NCI-H1694 treated with DMSO at 0.1 percent for 48 hours (cell line): ENCODE data around the gene LPAR5.
"Not testable (repeated sequence)": the region's sequence is repeated elsewhere in the genome, so short reads cannot be mapped to it uniquely, and the experiment has no call there.

ENCODE experiments used
- DNase-seq: peaks from one replicate; lab custom pipeline; 2025; lab: John Stamatoyannopoulos, UW

Gene LPAR5

DNA sequence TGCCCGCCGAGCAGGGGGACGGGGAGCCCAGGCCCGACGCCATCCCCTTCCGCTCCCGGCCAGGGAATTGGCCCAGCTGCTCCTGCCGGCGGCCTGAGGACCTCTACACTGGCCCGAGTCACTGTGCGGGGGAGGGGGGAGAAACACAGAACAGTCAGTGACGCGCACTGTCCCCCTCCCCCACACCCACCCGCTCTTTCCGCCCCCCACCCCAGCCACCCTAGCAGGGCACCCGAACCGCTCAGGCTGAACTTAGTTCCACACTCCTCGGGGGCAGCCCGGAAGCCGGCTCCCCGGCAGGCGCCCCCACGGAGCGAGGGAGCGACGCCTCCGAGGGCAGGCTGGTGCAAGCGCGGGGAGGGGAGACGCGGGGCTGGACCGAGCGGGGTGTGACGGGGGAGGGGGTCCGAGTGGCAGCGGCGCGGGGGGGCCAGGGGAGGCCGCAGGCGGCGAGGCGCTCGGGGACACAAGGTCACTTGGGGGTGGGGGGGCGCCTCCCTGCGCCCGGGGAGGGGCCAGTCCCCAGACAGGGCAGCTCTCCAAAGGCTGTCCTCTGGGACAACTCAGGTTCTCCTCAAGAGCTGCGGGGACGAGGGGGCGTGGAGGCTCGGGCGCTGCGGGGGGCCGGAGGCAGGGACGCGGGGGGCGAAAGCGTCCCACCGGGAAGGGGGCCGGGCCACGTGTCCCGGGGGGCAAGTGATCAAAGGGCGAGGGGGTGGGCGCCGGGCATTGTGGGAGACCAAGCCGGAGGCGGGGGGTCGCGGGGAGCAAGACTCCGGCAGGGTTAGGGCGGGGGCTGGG is 29.2 kb downstream of the LPAR5 start:
- DNase-seq = no peak

DNA sequence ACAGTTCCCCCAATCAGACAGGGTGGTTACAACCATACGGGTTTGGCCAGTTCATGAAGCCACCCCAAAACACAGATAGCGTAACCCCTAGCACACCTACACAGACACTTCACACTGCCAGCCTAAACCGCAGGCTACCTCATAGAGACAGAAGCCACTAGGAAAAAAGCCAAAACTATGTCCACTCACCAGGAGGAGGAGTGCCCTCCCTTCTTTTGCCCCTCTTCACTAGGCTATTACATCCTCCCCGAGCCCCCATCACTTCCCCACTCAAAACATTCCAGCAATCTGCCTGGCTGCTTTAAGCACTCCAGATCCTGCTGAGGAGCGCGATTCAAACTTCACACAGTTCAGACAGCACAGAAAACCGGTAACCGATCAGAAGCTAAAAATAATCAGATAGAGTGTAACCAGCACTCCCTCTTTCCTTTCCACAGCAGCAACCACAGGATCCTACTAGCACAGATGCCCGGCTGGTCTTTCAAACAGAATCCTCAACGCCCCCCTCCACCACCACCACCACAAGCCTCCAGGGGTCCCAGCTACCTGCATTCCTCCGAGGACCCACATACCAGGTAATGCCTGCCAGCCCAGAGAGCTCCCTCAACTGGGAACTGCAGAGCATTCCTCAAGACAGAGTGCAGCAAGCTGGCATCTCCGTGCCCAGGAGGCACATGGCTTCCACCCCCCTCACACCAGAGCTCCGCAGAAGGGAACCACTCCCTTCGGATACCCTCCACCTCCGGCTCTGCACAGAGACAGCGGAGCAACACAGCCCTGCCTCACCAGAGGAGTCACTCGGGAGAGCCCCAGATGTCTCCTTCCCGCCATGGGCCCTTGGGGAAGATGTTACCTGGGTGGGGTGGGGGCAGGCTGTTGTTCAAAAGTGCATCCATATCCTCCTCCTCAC is 30.1 kb downstream of the LPAR5 start:
- DNase-seq = no peak

DNA sequence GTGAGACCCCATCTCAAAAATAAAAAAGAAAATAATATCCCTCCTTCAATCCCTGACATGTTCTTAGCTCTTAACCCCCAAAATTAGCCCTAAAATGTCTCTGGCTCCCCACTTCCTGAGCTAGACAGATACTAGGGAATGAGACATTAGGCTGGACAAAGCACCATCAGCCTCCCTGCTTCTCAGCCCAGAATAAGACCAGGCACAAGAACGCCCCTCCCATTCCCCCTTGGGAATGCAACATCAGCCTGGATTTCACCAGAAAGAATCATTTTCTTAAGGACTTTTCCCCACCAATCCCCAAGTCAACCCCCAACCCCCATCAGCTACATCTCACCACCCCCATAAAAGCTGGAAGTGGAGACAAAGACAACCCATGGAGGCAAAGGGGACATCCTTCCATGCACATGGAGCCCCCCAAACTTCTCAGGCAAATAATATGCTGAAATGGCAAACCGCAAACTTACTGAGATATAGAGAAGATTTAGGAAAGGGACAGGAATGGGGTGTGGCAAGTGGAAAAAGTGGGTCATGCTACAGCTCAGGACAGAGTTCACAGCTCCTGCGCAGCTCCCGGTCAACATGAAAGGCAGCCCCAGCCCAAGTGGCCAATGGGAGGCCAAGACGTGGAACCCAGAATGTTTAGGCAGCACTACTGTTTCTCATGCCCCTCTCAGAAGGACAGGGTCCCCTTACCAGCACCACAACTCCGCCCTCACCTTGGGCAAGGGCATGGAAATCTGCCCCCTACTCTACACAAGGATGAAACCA is 31.3 kb downstream of the LPAR5 start:
- DNase-seq = no peak

DNA sequence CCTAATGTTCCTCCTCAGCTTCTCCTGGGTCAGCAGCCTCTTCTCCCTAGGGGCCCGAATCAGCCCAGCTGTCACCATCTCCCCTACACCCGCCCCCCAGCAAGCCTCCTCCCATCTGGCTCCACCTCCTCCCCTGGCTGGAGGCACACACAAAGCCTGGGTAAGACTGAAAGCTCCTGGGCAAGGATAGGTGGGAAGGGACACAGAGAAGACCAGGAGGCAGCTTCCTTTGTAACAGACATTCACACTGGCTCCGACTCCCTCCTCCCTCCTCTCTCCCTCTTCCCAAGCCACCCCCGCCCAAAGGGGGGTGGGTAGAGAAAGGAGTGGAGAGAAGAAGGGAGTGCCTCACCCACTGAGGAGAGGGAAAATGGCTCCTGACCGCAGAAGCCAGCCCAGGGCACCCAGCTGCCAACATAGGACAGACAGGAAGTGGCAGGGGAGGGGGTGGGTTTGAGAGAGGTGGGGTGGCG is 32.6 kb downstream of the LPAR5 start:
- peak; percentile 81 for DNase-seq

DNA sequence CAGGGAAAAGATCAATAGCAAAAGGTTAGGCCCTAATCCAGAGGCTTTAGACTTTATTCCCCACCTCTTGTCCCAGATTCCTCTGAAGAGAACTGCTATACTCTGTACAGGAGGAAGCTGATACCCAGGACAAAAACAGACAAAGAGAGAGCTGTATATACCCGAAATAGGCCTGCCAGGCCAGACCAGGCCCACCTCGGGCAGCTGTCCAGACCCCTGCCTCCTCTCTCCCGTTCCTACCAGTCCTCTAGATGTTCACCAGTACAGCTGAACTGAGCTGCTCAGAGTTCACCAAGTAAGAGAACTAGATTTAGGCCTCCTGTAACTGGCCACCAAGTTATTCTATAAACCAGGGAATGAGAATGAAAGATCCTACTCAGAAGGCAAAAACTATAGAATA is 33.2 kb downstream of the LPAR5 start:
- DNase-seq = no peak

- not testable (repeated sequence) for DNase-seq
Measured at GRCh38 chr12:6595673-6596072, 40.1 kb downstream of the LPAR5 start.

- DNase-seq = no peak
Measured at GRCh38 chr12:6592087-6592486, 43.7 kb downstream of the LPAR5 start.

DNA sequence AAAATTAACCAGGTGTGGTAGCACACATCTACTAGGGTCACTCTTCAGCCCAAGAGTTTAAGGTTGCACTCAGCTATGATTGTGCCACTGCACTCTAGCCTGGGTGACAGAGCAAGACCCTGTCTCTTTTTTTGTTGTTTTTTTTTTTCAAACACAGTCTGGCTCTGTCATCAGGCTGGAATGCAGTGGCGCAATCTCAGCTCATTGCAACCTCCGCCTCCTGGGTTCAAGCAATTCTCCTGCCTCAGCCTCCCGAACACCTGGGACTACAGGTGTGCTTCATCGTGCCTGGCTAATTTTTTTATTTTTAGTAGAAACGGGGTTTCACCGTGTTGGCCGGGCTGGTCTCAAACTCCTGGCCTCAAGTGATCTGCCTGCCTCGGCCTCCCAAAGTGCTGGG is 49.2 kb downstream of the LPAR5 start:
- DNase-seq = not testable (repeated sequence)

GRCh38 chr12:6584293-6584692 is 51.5 kb downstream of the LPAR5 start:
- no peak for DNase-seq

- DNase-seq = no peak
Measured at GRCh38 chr12:6582959-6583358, 52.8 kb downstream of the LPAR5 start.

DNA sequence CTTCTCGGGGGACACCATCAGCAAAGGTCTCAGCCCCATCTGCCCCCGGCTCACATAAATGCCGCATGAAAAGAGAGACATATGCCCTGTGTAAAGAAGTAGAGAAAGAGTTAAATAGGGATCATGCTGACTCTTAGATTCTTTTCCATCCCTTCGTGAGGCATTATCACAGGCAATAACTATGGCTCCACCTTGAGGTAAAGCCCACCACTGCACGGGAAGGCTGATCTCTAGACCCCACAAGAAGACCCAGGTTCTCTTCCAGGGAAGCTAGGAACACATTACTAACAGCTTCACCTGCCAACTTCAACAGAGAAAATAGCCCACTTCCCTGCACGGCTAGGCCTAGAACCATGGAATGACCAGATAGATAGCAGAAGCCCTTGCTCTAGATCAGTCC is 53.6 kb downstream of the LPAR5 start:
- DNase-seq = no peak

- no peak for DNase-seq
Measured at GRCh38 chr12:6575648-6576047, 60.1 kb downstream of the LPAR5 start.

- no peak for DNase-seq
Measured at GRCh38 chr12:6574576-6575295, 61.0 kb downstream of the LPAR5 start.

- no peak for DNase-seq
Measured at GRCh38 chr12:6573001-6573400, 62.8 kb downstream of the LPAR5 start.

GRCh38 chr12:6570264-6570887 is 65.4 kb downstream of the LPAR5 start:
- peak; percentile 10 for DNase-seq

DNA sequence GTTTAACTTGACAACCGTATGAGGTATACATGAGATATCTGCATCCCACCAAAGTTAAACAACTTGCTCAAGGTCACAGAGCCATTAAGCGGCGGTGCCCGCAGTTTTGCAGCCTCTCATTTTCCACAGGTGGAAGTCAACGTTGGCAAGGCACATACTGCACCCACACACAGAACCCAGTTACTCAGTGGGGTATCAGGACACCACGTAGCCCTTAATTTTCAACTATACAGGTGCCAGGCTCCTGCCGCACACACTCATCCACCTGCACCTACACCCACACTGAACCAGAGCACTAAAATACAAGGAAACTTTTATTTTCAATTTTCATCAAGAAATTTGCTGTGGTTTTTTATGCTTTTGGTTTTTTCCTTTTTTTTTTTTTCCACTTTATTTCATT is 66.0 kb downstream of the LPAR5 start:
- DNase-seq = no peak

GRCh38 chr12:6569312-6569711 is 66.4 kb downstream of the LPAR5 start:
- no peak for DNase-seq
